Stimulated activated CD4-positive, alpha-beta T cell treated with anti-CD3 and anti-CD28 coated beads, Interleukin-4, amount 100 ng/mL, for 1 hour (primary cell): ENCODE data around the gene CPNE8.
A peak's percentile ranks its signal among the peaks of the same experiment; 100 is the strongest.

Experiments used
- DNase-seq: peaks from one replicate; pipeline ENCODE4 v3.0.0-alpha.2; 2020

Gene CPNE8

GRCh38 chr12:38892976-38893375, 12.4 kb downstream of the CPNE8 start:
- no peak for DNase-seq

DNA sequence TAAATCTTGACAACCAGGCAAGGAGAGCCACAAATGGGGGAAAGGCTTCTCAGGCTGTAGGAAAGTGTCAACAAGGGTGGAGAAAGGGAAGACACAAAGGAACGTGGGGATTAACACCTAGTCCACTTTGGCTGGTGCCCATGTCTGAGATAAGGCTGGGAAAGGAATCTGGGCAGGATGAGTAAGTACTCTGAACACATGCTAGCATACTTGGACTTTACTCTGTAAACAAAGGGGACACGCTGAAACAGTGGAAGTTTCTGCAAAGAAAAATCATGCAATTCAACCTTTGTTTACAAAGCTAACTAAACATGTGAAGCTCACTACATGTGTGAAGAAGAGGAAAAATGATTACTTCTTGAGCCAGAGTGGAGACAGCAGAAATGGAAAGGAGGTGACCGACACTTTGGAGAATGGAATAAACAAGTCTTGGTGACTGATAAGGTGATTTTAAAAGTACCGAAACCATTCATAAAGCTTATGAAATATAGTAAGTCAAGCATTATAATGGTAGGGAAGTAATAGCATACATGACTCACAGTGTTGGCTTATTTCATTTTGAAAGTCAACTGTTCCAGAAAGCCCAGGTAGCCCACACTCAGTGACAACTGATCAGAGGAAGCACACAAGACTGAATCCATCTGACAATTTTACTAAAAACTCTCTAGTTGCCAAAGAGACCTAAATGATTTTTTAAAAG, 13.2 kb downstream of the CPNE8 start:
- DNase-seq, result no peak

DNA sequence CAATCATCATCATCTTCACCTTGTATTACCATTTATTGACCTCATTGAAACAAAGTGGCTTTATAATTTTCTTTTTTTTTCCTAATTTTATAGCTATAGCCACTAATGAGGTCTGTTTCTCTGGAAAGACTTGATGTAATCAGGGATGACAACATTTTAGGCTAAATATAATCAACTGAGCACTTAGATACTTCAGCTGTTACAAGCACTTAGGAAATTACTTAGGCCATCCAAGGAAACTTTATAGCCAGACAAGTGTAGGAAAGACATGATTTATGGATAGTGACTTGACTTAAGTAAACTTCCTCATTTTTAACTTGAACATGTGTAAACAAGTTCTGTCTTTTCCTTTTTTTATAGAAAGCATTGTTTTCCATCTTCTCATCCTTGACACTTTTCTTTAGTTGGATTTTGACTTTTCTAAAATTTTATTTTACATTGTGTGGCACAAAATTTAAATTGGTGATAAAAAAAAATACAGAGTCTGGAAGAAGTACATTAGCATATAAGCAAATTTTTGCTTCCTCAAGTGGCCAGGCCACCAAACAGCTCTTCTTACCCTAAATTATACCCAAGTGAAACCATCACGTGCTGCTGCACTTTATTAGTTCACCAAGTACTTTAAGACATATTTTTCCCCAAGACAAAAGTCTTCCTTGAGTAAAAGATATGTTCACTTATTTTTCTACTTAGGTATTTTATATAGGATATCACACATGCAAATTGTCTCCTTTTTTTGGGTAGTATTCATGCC, 15.1 kb downstream of the CPNE8 start:
- no peak for DNase-seq

DNA sequence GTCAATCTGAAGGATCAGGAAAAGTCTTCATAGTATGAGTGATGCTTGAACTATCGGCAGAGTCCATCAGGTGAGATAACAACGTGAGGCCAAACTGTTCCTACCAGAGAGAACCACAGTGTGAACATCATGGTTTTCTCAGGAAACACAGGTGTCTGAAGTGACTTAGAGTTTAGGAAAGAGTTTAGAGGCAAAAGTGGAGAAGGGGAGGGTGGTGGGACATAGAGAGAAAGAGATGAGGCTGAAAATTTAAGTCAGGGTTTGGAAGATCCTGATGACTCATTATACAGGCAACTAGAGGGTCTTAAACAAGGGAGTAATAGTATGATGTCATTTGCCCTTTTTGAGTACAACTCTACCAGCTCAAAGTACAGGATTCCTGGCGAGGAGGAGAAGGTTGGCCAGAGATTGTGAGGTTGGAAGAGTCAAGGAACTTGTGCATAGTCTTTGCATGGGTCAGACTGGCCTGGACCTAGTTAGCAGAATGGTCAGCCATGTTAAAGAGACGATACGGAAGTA, 16.0 kb downstream of the CPNE8 start:
- no peak for DNase-seq

- no peak for DNase-seq
These were observed 17.6 kb downstream of the CPNE8 start for GRCh38 chr12:38887770-38888169.

GRCh38 chr12:38886931-38887330, 18.5 kb downstream of the CPNE8 start:
- DNase-seq, result no peak

DNA sequence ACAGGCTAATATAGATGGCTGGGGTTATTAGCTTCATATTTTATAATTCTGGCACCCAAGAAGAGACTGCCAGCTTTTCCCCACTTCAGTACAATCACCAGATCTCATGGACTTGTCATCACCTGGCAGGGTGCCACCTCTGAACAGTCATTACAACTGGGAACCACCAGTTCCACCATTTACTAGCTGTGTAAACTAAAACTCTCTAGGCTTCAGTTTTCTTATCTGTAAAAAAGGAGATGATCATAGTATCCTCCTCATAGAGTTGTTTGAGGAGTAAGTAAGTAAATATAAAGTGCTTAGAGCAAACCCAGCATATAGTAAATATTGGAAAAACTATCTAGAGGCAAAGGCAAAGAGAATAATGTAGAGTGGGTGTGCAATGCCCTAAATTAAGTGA, 19.3 kb downstream of the CPNE8 start:
- peak; percentile 10 for DNase-seq

DNA sequence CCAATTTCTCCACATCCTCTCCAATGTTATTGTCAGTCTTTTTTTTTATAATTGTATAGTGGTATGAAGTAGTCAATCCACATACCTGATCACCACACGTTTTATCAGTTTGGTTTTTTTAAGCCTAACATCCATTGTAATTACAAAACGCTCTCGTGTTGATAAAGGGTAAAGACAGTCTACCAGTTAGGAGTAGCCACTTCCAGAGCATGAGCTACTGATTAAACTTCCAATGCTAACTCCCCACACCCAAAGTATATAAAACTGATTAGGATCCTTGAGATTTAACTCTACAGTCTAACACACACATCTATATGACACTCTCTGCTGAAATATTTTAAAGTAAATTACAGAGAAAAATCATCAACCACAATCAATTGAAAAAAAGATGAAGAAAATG, 20.7 kb downstream of the CPNE8 start:
- DNase-seq, result no peak

- DNase-seq, result no peak
These were observed 21.7 kb downstream of the CPNE8 start for GRCh38 chr12:38883629-38884134.

DNA sequence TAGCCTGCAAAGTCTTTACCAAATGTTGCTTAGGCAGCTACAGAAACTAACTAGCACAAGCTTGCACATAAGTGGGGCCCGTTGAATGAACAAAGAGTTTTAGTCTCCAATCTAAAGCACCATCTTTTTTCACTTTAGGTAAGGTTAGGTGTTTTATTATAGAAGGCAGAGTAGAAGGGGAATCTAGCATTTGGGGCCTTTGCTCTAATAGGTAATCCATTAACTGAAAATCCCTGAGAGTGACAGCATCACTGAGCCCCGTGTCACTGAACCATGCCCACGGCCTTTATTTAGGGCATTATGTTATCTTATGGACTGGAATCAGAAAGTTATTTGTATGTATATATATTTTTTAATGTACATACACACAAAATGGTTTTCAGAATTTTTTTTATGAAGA, 25.1 kb downstream of the CPNE8 start:
- no peak for DNase-seq

DNA sequence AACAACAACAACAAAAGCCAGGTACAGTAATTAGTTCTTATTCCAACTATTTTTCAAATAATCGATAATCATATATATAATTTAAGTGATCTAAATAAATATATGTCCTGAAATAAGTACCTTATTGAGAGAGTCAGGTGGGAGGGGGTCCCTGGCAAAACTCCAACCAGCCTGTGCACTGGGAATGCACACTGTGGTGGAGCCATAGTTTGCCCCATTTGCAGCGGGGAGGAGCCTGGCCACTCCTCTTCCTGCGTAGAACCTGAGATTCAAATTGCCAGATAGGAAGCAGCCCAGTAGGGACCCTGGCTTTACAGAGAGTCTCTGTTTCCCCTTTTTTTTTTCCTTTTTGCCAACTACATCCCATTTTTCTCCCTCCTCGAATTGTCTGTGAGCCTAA, 26.4 kb downstream of the CPNE8 start:
- DNase-seq, result no peak

DNA sequence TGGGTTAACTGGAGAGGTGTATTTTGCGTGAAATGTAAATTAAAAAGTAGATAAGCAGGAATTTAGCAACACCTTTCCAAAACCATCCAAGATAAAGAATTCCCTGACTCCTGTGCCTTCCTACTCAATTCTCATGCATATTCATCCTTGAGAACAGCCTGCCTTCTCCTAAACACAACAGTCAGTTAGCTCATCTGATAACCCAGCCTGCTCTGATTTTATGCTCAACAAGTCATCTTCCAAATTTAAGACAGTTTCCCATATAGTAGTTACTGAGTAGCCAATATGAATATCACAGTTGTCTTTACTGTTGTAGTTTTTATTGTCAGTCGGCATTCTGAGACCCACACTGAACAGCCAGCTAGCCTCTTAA, 27.1 kb downstream of the CPNE8 start:
- DNase-seq, result no peak

DNA sequence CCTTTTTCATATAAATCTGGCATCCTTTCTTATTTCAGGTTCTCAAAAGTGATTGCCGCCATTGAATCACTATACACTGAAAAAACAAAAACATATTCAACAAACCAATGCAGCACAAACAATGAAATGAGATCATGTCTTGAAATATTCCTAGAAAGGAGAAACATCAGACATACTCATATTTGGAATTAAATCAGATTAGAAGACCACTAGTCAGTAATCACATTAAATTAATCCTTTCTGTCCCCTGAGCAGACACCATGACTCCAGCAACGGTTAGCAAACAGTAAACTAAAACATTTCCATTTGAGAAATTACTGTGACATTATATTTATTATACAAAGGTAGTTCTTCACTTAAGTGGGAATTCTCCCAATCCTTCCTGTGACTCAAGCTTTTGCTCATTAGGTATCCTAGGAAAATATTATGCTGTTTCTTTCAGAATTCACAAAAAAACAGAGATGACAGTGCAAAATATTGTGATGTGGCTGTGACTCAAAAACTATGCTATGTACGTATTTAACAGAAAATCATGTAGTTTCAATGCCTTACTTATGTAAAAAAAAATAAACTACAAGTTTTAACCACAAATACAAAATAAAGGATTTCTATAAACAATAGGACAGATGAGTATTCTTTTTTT, 29.7 kb downstream of the CPNE8 start:
- DNase-seq, result no peak

DNA sequence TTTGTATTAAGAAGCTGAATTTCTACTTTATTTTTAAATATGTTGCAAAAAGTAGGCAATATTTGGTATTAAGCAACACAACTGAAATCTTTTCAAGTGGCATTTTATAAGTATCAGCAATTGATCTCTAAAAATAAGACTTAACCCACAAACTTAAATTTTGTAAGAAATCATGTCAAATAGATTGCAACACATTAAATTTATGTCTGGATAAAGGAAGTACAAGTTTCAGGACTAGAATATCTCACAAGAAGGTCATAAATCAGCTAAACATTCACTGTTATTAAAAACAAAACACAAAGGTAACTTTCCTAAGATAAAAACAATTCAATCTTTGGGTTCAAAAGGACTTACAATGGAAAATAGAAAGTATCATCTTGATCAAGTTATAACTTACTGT, 32.8 kb downstream of the CPNE8 start:
- DNase-seq, result no peak

GRCh38 chr12:38872156-38872555, 33.2 kb downstream of the CPNE8 start:
- no peak for DNase-seq

DNA sequence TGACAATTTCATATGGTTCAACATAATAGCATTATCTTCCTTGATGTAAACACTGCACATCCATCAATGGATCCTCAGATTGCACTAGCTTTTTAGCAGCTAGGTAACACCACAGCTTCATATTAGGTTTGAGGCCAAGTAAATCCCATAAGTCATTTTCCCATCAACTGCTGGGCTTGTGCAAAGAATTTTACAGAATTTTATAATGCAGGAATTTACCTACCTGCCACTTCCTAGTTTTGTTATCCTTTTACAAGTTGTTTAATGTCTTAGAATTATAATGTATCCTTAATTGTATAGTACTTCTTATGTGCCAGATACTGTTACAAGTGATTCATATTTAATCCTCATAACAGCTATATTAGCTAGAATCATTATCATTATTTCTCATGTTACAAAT, 36.4 kb downstream of the CPNE8 start:
- no peak for DNase-seq

- DNase-seq, result no peak
These were observed 54.9 kb downstream of the CPNE8 start for GRCh38 chr12:38850461-38850860.

DNA sequence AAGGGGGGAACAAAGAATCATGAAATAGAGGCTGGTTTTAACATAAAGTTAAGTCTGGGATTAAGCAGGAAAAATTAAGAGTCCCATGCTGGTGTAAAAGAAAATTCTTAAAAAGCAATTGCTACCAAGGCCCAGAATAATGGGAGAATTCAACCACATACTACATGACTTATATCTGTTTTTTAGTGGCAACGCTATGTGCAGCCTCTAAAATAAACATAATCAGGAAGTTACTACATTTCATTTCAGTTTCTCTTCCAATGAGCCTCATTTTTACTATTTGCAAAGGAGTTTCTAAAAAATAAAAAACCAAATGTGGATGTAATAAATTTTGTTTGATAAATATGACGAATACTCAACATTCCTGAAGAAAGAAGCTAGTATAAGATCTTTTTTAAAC, 58.1 kb downstream of the CPNE8 start:
- no peak for DNase-seq

GRCh38 chr12:38844267-38844666, 61.1 kb downstream of the CPNE8 start:
- DNase-seq, result no peak

GRCh38 chr12:38838056-38838850, 67.1 kb downstream of the CPNE8 start:
- no peak for DNase-seq

- no peak for DNase-seq
These were observed 73.7 kb downstream of the CPNE8 start for GRCh38 chr12:38831715-38832114.

DNA sequence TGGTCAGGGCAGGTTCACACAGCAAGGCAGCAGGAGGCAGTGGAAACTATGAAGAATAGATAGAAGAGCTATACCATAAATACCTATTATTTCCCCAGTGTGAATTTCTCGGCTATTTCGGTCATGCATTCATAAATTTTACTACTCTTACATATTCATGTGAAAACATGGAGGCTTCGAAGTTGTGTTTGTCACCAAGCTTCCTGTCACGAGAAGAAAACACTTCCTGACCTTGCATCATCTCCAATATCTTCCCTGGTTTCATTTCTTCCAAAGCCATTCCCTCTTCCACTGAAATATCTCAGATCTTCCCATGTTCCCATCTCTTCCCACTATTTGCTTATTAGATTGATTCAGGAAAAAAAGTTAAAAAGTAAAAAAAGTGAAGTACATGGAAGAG, 80.4 kb downstream of the CPNE8 start:
- no peak for DNase-seq

GRCh38 chr12:38823738-38824137, 81.7 kb downstream of the CPNE8 start:
- no peak for DNase-seq
